ENCODE results near the gene A3GALT2. TPM values are rescaled to one million over a fixed set of nuclear protein-coding genes. Genes with fewer than 3 reads are reported as not detected.

Gene A3GALT2
- total and polyA plus RNA-seq, 4 donors, result 0.33 to 0.57 TPM; not detected in 2

GRCh38 chr1:33353531-33353930, 32.6 kb upstream of the A3GALT2 start:
- Histone ChIP-seq H3K4me3 (ENCODE audit: low read depth, low read length) (no peak overlapping the region), H3K9me3 (ENCODE audit: control insufficient read depth, insufficient read depth, low read length) (no peaks in the 10 kb centered on the region), H3K27me3 (ENCODE audit: control insufficient read depth, insufficient read depth, low read length) (no peaks in the 10 kb centered on the region), H3K27ac (ENCODE audit: low read depth, low read length) (no peak overlapping the region), H3K4me1 (ENCODE audit: control insufficient read depth, insufficient read depth, low read length) (peaks cover 7% of the 10 kb centered on the region), H3K36me3 (ENCODE audit: control insufficient read depth, insufficient read depth, low read length) (peaks cover 24% of the 10 kb centered on the region)
- DNase-seq (ENCODE audit: low read depth in 4 of 6, low spot score in 6 of 6), result no peak
- WGBS (ENCODE audit: insufficient coverage), result 82% methylated on average over 4 of the region's 5 CpGs

GRCh38 chr1:33351281-33351660, 30.4 kb upstream of the A3GALT2 start:
- no peak overlapping the region for H3K27ac ChIP-seq (ENCODE audit: low read depth, low read length)
- H3K4me1 ChIP-seq (ENCODE audit: control insufficient read depth, insufficient read depth, low read length), result peaks cover 22% of the 10 kb centered on the region
- H3K36me3 ChIP-seq (ENCODE audit: control insufficient read depth, insufficient read depth, low read length), result peaks cover 23% of the 10 kb centered on the region
- no peaks in the 10 kb centered on the region for H3K27me3 ChIP-seq (ENCODE audit: control insufficient read depth, insufficient read depth, low read length)
- no peak for DNase-seq (ENCODE audit: low read depth in 4 of 6, low spot score in 6 of 6)
- H3K9me3 ChIP-seq (ENCODE audit: control insufficient read depth, insufficient read depth, low read length), result no peaks in the 10 kb centered on the region
- 95% methylated on average over 3 of the region's 6 CpGs for WGBS (ENCODE audit: insufficient coverage)
- H3K4me3 ChIP-seq (ENCODE audit: low read depth, low read length), result no peak overlapping the region

- Histone ChIP-seq H3K4me3 (ENCODE audit: low read depth, low read length) (peak overlapping the region; percentile 78), H3K9me3 (ENCODE audit: control insufficient read depth, insufficient read depth, low read length) (no peaks in the 10 kb centered on the region), H3K4me1 (ENCODE audit: control insufficient read depth, insufficient read depth, low read length) (peaks cover 22% of the 10 kb centered on the region), H3K27ac (ENCODE audit: low read depth, low read length) (peak overlapping the region; percentile 85), H3K27me3 (ENCODE audit: control insufficient read depth, insufficient read depth, low read length) (no peaks in the 10 kb centered on the region), H3K36me3 (ENCODE audit: control insufficient read depth, insufficient read depth, low read length) (peaks cover 23% of the 10 kb centered on the region)
- WGBS (ENCODE audit: insufficient coverage), result 30% methylated on average over 3 of the region's 6 CpGs
- no peak for DNase-seq (ENCODE audit: low read depth in 4 of 6, low spot score in 6 of 6)
Observed at GRCh38 chr1:33350611-33351280, 29.8 kb upstream of the A3GALT2 start.

- peaks cover 19% of the 10 kb centered on the region for H3K36me3 ChIP-seq (ENCODE audit: control insufficient read depth, insufficient read depth, low read length)
- WGBS (ENCODE audit: insufficient coverage), result under 1% methylated on average over 86 of the region's 104 CpGs
- peak in 4 of 6 donors; percentile 68 to 95 (median 88) for DNase-seq (ENCODE audit: low read depth in 4 of 6, low spot score in 6 of 6)
- H3K4me3 ChIP-seq (ENCODE audit: low read depth, low read length), result peak overlapping the region; percentile 78
- no peaks in the 10 kb centered on the region for H3K27me3 ChIP-seq (ENCODE audit: control insufficient read depth, insufficient read depth, low read length)
- no peaks in the 10 kb centered on the region for H3K9me3 ChIP-seq (ENCODE audit: control insufficient read depth, insufficient read depth, low read length)
- peak overlapping the region; percentile 85 for H3K27ac ChIP-seq (ENCODE audit: low read depth, low read length)
- H3K4me1 ChIP-seq (ENCODE audit: control insufficient read depth, insufficient read depth, low read length), result peaks cover 22% of the 10 kb centered on the region
Observed at GRCh38 chr1:33349778-33350610, 29.1 kb upstream of the A3GALT2 start.

GRCh38 chr1:33349081-33349759, 28.3 kb upstream of the A3GALT2 start:
- no peaks in the 10 kb centered on the region for H3K27me3 ChIP-seq (ENCODE audit: control insufficient read depth, insufficient read depth, low read length)
- peak overlapping the region; percentile 52 for H3K4me3 ChIP-seq (ENCODE audit: low read depth, low read length)
- H3K27ac ChIP-seq (ENCODE audit: low read depth, low read length), result peak overlapping the region; percentile 86
- under 1% methylated on average over 76 of the region's 78 CpGs for WGBS (ENCODE audit: insufficient coverage)
- peak in 2 of 6 donors; percentile 62 to 71 for DNase-seq (ENCODE audit: low read depth in 4 of 6, low spot score in 6 of 6)
- H3K36me3 ChIP-seq (ENCODE audit: control insufficient read depth, insufficient read depth, low read length), result peaks cover 12% of the 10 kb centered on the region
- no peaks in the 10 kb centered on the region for H3K9me3 ChIP-seq (ENCODE audit: control insufficient read depth, insufficient read depth, low read length)
- peaks cover 26% of the 10 kb centered on the region for H3K4me1 ChIP-seq (ENCODE audit: control insufficient read depth, insufficient read depth, low read length)

GRCh38 chr1:33348676-33349080, 27.8 kb upstream of the A3GALT2 start:
- Histone ChIP-seq H3K4me1 (ENCODE audit: control insufficient read depth, insufficient read depth, low read length) (peaks cover 27% of the 10 kb centered on the region), H3K36me3 (ENCODE audit: control insufficient read depth, insufficient read depth, low read length) (peaks cover 6% of the 10 kb centered on the region), H3K27ac (ENCODE audit: low read depth, low read length) (peak overlapping the region; percentile 86), H3K9me3 (ENCODE audit: control insufficient read depth, insufficient read depth, low read length) (no peaks in the 10 kb centered on the region), H3K4me3 (ENCODE audit: low read depth, low read length) (peak overlapping the region; percentile 52), H3K27me3 (ENCODE audit: control insufficient read depth, insufficient read depth, low read length) (no peaks in the 10 kb centered on the region)
- 3% methylated on average over 10 of the region's 11 CpGs for WGBS (ENCODE audit: insufficient coverage)
- no peak for DNase-seq (ENCODE audit: low read depth in 4 of 6, low spot score in 6 of 6)

- no peaks in the 10 kb centered on the region for H3K27me3 ChIP-seq (ENCODE audit: control insufficient read depth, insufficient read depth, low read length)
- H3K36me3 ChIP-seq (ENCODE audit: control insufficient read depth, insufficient read depth, low read length), result peaks cover 5% of the 10 kb centered on the region
- no peaks in the 10 kb centered on the region for H3K9me3 ChIP-seq (ENCODE audit: control insufficient read depth, insufficient read depth, low read length)
- 0% methylated on average over 2 of the region's 2 CpGs for WGBS (ENCODE audit: insufficient coverage)
- peaks cover 32% of the 10 kb centered on the region for H3K4me1 ChIP-seq (ENCODE audit: control insufficient read depth, insufficient read depth, low read length)
- peak overlapping the region; percentile 86 for H3K27ac ChIP-seq (ENCODE audit: low read depth, low read length)
- peak in 1 of 6 donors; percentile 68 for DNase-seq (ENCODE audit: low read depth in 4 of 6, low spot score in 6 of 6)
- peak overlapping the region; percentile 52 for H3K4me3 ChIP-seq (ENCODE audit: low read depth, low read length)
Observed at GRCh38 chr1:33348194-33348593, 27.3 kb upstream of the A3GALT2 start.

- peak overlapping the region; percentile 86 for H3K27ac ChIP-seq (ENCODE audit: low read depth, low read length)
- H3K4me1 ChIP-seq (ENCODE audit: control insufficient read depth, insufficient read depth, low read length), result peaks cover 37% of the 10 kb centered on the region
- H3K27me3 ChIP-seq (ENCODE audit: control insufficient read depth, insufficient read depth, low read length), result no peaks in the 10 kb centered on the region
- H3K36me3 ChIP-seq (ENCODE audit: control insufficient read depth, insufficient read depth, low read length), result peaks cover 4% of the 10 kb centered on the region
- DNase-seq (ENCODE audit: low read depth in 4 of 6, low spot score in 6 of 6), result peak in 2 of 6 donors; percentile 53 to 78
- H3K4me3 ChIP-seq (ENCODE audit: low read depth, low read length), result peak overlapping the region; percentile 52
- WGBS (ENCODE audit: insufficient coverage), result 8% methylated on average over 5 of the region's 5 CpGs
- H3K9me3 ChIP-seq (ENCODE audit: control insufficient read depth, insufficient read depth, low read length), result no peaks in the 10 kb centered on the region
Observed at GRCh38 chr1:33347650-33347992, 26.7 kb upstream of the A3GALT2 start.

- Histone ChIP-seq H3K4me1 (ENCODE audit: control insufficient read depth, insufficient read depth, low read length) (peaks cover 42% of the 10 kb centered on the region), H3K4me3 (ENCODE audit: low read depth, low read length) (peak overlapping the region; percentile 52)
Observed at GRCh38 chr1:33346927-33347649, 26.2 kb upstream of the A3GALT2 start.

More at GRCh38 chr1:33346927-33347649, 26.2 kb upstream of the A3GALT2 start:
- H3K27ac ChIP-seq (ENCODE audit: low read depth, low read length), result peak overlapping the region; percentile 86
- WGBS (ENCODE audit: insufficient coverage), result 40% methylated on average over 1 of the region's 2 CpGs
- H3K36me3 ChIP-seq (ENCODE audit: control insufficient read depth, insufficient read depth, low read length), result peaks cover 2% of the 10 kb centered on the region
- H3K9me3 ChIP-seq (ENCODE audit: control insufficient read depth, insufficient read depth, low read length), result no peaks in the 10 kb centered on the region
- peak in 1 of 6 donors; percentile 35 for DNase-seq (ENCODE audit: low read depth in 4 of 6, low spot score in 6 of 6)
- H3K27me3 ChIP-seq (ENCODE audit: control insufficient read depth, insufficient read depth, low read length), result no peaks in the 10 kb centered on the region

All from spinal cord (tissue), 10 donors.